A673 (cell line): Measurements from ENCODE around the gene SV2C. TPM values are rescaled to one million over a fixed set of nuclear protein-coding genes. Genes with fewer than 3 reads are reported as not detected.

Experiments used
- BruUV-seq: library from RNA; stranded (reverse); fragments of 400-500 nt; replicated peaks from 2 replicates; lab custom pipeline; 2021; lab: Mats Ljungman, UMichigan
- CTCF ChIA-PET: fragments of 300-600 bp; sonication (Branson Sonifier 250); formaldehyde crosslinking; loops from one replicate; lab custom pipeline; 2022; ENCODE audit warnings: antibody characterized with exemption; lab: Charles Lee
- POLR2A ChIA-PET: fragments of 300-600 bp; sonication (Branson Sonifier 250); formaldehyde crosslinking; loops from one replicate; lab custom pipeline; 2022; ENCODE audit warnings: antibody characterized with exemption; ENCODE audit not compliant: low non-redundant PET; lab: Charles Lee
- DNase-seq: peaks from one replicate; pipeline ENCODE4 v3.0.0-alpha.2; 2015; ENCODE audit warnings: low spot score
- H3K27ac ChIP-seq: fragments of 200-600 bp; sonication (generic); 2 replicates; pipeline ENCODE4 v1.5.1; 2016; ENCODE audit warnings: mixed run types, low read depth, mild to moderate bottlenecking, mixed read lengths, antibody characterized with exemption, low read length; ENCODE audit not compliant: poor library complexity, severe bottlenecking
- H3K27me3 ChIP-seq: fragments of 200-600 bp; sonication (generic); replicated peaks from 2 replicates; pipeline ENCODE4 v1.6.1; 2017; ENCODE audit warnings: mixed run types, low read depth, mild to moderate bottlenecking, mixed read lengths, antibody characterized with exemption, low read length; ENCODE audit not compliant: insufficient read depth, poor library complexity
- H3K36me3 ChIP-seq: fragments of 200-600 bp; sonication (generic); 2 replicates; pipeline ENCODE4 v1.6.1; 2016; ENCODE audit warnings: mixed run types, mild to moderate bottlenecking, mixed read lengths, antibody characterized with exemption, low read length; ENCODE audit not compliant: insufficient read depth, poor library complexity, severe bottlenecking
- H3K4me1 ChIP-seq: fragments of 200-600 bp; sonication (generic); 2 replicates; pipeline ENCODE4 v1.6.1; 2017; ENCODE audit warnings: mixed run types, mild to moderate bottlenecking, mixed read lengths, antibody characterized with exemption, low read length; ENCODE audit not compliant: insufficient read depth, poor library complexity, severe bottlenecking
- H3K4me3 ChIP-seq: fragments of 200-600 bp; sonication (generic); 2 replicates; pipeline ENCODE4 v1.5.1; 2016; ENCODE audit warnings: low read depth, mixed run types, mild to moderate bottlenecking, mixed read lengths, low read length; ENCODE audit not compliant: poor library complexity, severe bottlenecking
- H3K9me3 ChIP-seq: fragments of 200-600 bp; sonication (generic); 2 replicates; pipeline ENCODE4 v1.6.1; 2016; ENCODE audit warnings: mixed run types, low read depth, mild to moderate bottlenecking, mixed read lengths, antibody characterized with exemption, low read length; ENCODE audit not compliant: poor library complexity, severe bottlenecking
- CTCF ChIP-seq: fragments of 300-800, 200-600 bp; sonication (generic); conservative IDR thresholded peaks from 2 replicates; pipeline ENCODE4 v1.5.1; 2017; ENCODE audit warnings: low read depth, mild to moderate bottlenecking, antibody characterized with exemption, low read length, moderate library complexity, mixed read lengths
- EZH2 ChIP-seq: fragments of 200-600 bp; sonication (generic); IDR thresholded peaks from 2 replicates; pipeline ENCODE4 v1.6.1; 2017; ENCODE audit warnings: borderline replicate concordance, low read depth, mild to moderate bottlenecking, mixed read lengths, antibody characterized with exemption, low read length; ENCODE audit not compliant: poor library complexity, severe bottlenecking
- intact Hi-C: fragments of 100-400 bp; cut with micrococcal nuclease; formaldehyde crosslinking; loops from one replicate; pipeline ENCODE4 v1.10.0; 2022; ENCODE audit not compliant: unreplicated experiment
- total RNA-seq: library from RNA; stranded (reverse); gene quantifications from 2 replicates; pipeline ENCODE4 v1.2.3, GENCODE V29; 2021

The SV2C gene
- total RNA-seq, 1 experiment from 2014 or later = 3.1 TPM

- TF ChIP-seq EZH2 = no peak
- TF ChIP-seq CTCF = no peak
- intact Hi-C loops = no loop called here
- no TSS peak for BruUV-seq
Observed at GRCh38 chr5:76202182-76202581, 119.0 kb downstream of the SV2C start.

DNA sequence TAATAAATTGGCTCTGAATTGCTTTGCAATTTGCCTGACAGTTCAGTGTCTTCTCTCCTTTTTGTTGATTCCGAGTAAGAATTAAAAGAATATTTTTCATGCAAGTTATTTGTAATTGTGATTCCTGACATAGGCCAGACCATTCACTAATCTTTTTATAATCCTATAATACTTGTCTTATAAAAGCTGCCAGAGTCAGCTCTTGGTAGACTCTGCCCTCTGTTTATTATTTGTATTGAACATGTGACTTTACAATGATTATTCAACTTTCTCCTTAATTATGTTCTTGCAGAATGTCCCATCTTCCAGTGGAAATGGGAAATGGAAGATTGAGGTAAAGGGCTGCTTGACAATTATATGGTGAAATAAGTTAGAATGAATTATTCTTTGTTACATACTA, 121.0 kb downstream of the SV2C start:
- CTCF ChIA-PET = no interaction called here
- intact Hi-C loops = no loop called here
- TF ChIP-seq CTCF (no peak), EZH2 (no peak)
- Histone ChIP-seq H3K36me3 (no peaks in the 10 kb centered on the region), H3K9me3 (no peaks in the 10 kb centered on the region), H3K4me3 (no peak overlapping the region), H3K4me1 (peaks cover 17% of the 10 kb centered on the region), H3K27ac (no peak overlapping the region), H3K27me3 (no peaks in the 10 kb centered on the region)
- DNase-seq = no peak
- no TSS peak for BruUV-seq
- POLR2A ChIA-PET = no interaction called here

More at GRCh38 chr5:76202182-76202581, 119.0 kb downstream of the SV2C start:
- DNase-seq = no peak
- peaks cover 19% of the 10 kb centered on the region for H3K4me1 ChIP-seq
- H3K27me3 ChIP-seq = no peaks in the 10 kb centered on the region
- no peaks in the 10 kb centered on the region for H3K9me3 ChIP-seq
- no peak overlapping the region for H3K27ac ChIP-seq
- no peaks in the 10 kb centered on the region for H3K36me3 ChIP-seq
- ChIA-PET CTCF (no interaction called here), POLR2A (interaction anchor here (0.6 kb wide), 1 partner anchor 354 kb away, joined by 11 read pairs; no protein-coding TSS in a partner anchor)
- no peak overlapping the region for H3K4me3 ChIP-seq

DNA sequence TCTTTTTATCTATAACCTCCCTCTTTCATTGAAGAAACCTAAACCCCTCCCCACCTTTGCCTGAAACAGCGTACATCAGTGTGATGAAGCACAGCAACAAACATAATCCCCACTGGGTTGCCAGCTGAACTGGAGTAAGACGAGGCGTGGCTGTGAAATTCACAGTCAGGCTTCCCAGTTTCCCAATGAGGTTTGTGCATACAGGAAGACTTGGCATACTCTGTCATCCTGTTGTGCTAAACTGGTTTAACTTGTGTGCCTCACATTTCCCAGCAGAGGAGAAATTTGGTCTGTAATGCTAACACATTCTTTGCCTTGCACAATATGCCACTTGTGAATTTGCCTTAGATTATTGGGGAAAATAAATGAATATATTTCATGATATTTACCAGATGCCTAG, 121.5 kb downstream of the SV2C start:
- Histone ChIP-seq H3K27ac (no peak overlapping the region), H3K36me3 (no peaks in the 10 kb centered on the region), H3K9me3 (no peaks in the 10 kb centered on the region), H3K4me1 (peaks cover 11% of the 10 kb centered on the region), H3K27me3 (no peaks in the 10 kb centered on the region), H3K4me3 (no peak overlapping the region)
- TF ChIP-seq CTCF = no peak
- no peak for TF ChIP-seq EZH2
- POLR2A ChIA-PET = no interaction called here
- BruUV-seq = no TSS peak
- peak; percentile 16 for DNase-seq
- intact Hi-C loops = no loop called here
- CTCF ChIA-PET = no interaction called here
